Measurements from ENCODE around the gene PLEKHA7. TPM values are rescaled to one million over a fixed set of nuclear protein-coding genes. Genes with fewer than 3 reads are reported as not detected.

The PLEKHA7 gene
- total RNA-seq, 1 donor from 2014 or later: 25.3 TPM

DNA sequence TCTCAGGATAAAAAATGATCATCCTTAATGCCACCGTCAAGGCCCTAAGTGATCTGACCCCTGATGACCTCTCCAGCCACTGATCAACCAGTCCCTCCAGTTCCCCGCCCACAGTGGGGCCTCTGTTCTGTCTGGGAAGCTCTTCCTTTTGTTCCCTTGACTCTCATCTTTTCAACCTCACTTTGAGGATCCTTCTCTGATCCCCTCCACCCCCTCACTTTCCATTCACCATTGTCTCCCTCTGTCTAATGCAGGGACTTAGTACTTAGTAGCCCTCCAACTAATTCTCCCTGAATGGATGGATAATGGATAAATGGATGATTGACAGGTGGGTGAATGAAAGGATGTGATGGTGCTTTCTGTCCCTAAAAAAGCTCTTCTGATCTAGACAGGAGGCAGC is 230.1 kb downstream of the PLEKHA7 start:
- no peaks in the 10 kb centered on the region for H3K27me3 ChIP-seq (ENCODE audit: control insufficient read depth, insufficient read depth, low read length)
- H3K36me3 ChIP-seq (ENCODE audit: control insufficient read depth, insufficient read depth, low read length): no peaks in the 10 kb centered on the region
- TF ChIP-seq, protein P1, sequence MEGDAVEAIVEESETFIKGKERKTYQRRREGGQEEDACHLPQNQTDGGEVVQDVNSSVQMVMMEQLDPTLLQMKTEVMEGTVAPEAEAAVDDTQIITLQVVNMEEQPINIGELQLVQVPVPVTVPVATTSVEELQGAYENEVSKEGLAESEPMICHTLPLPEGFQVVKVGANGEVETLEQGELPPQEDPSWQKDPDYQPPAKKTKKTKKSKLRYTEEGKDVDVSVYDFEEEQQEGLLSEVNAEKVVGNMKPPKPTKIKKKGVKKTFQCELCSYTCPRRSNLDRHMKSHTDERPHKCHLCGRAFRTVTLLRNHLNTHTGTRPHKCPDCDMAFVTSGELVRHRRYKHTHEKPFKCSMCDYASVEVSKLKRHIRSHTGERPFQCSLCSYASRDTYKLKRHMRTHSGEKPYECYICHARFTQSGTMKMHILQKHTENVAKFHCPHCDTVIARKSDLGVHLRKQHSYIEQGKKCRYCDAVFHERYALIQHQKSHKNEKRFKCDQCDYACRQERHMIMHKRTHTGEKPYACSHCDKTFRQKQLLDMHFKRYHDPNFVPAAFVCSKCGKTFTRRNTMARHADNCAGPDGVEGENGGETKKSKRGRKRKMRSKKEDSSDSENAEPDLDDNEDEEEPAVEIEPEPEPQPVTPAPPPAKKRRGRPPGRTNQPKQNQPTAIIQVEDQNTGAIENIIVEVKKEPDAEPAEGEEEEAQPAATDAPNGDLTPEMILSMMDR (IDR thresholded peaks at IDR 0.05; ENCODE audit: insufficient read depth, low read length, poor library complexity, severe bottlenecking): no peak
- DNase-seq (ENCODE audit: low read depth): no peak
- H3K4me3 ChIP-seq (ENCODE audit: low read depth, low read length): no peak overlapping the region

DNA sequence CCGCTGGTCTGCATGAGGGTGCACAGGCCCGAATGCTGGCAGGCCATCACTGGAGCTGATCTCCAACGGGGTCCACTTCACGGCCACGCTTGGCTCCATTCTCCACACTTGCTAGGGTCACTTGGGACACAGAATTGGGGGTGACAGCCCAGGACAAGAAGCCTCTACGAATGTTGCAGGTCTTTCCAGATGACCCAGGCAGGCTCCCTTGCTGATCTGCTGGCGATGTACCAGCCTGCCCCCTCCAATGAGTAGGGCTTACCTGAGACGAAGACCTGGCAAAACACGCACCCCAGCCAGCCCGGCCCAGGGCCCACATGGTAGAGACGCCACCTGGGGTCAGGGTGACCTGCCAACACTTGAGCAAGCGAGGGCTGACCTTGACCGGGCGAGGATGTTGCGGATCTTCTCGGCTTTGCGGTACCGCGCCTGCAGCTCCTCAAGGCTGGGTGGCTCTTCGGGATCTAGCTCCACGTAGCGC is 230.9 kb downstream of the PLEKHA7 start:
- H3K27me3 ChIP-seq (ENCODE audit: control insufficient read depth, insufficient read depth, low read length): no peaks in the 10 kb centered on the region
- no peak for DNase-seq (ENCODE audit: low read depth)
- H3K4me3 ChIP-seq (ENCODE audit: low read depth, low read length): no peak overlapping the region
- TF ChIP-seq, protein P1 (IDR thresholded peaks at IDR 0.05; ENCODE audit: insufficient read depth, low read length, poor library complexity, severe bottlenecking): no peak
- no peaks in the 10 kb centered on the region for H3K36me3 ChIP-seq (ENCODE audit: control insufficient read depth, insufficient read depth, low read length)

DNA sequence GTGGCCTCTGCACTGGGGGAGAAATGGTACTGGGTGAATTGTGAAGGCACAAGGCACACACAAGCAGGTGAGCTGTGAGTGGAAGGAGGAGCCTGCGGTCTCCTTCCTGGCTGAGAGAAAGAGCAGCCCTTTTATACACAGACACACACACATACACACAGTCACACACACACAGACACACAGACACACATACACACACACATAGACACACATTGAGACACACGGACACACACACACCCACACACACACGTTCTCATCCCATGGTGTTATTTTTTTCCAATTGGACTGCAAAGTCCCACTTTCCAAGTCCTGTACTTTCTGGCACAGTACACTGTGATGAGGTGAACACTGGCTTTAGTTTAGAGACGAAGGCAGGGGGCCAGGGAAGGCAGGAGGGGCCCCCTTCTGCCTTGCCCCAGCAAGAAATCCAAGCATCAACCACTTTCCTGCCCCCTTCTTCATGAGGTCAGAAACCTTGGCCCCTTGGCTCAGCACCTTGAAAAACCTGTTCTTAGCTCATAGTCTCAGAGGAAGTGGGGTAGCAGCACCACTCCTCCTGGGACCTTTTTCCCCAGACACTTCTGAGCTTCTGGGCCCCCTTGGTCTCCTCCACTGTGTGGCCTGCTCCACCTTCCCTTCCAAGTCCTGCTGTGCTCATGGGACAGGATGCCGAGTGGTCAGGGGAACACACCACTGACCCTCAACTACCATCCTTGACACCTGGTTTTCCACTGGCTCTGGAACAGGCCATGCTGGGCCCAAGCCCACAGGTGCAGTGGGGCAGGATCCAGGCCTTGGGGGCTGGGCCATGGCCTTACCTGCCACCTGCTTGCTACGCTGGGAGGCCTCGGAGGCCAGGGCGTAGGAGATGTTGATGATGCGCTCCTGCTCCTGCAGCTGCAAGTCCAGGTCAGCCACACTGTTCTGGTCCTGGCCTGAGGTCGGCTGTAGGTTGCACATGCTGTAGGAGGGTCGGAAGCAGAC is 232.0 kb downstream of the PLEKHA7 start:
- H3K4me3 ChIP-seq (ENCODE audit: low read depth, low read length): no peak overlapping the region
- H3K27me3 ChIP-seq (ENCODE audit: control insufficient read depth, insufficient read depth, low read length): no peaks in the 10 kb centered on the region
- no peak for DNase-seq (ENCODE audit: low read depth)
- TF ChIP-seq, protein P1 (IDR thresholded peaks at IDR 0.05; ENCODE audit: insufficient read depth, low read length, poor library complexity, severe bottlenecking): no peak
- H3K36me3 ChIP-seq (ENCODE audit: control insufficient read depth, insufficient read depth, low read length): no peaks in the 10 kb centered on the region

DNA sequence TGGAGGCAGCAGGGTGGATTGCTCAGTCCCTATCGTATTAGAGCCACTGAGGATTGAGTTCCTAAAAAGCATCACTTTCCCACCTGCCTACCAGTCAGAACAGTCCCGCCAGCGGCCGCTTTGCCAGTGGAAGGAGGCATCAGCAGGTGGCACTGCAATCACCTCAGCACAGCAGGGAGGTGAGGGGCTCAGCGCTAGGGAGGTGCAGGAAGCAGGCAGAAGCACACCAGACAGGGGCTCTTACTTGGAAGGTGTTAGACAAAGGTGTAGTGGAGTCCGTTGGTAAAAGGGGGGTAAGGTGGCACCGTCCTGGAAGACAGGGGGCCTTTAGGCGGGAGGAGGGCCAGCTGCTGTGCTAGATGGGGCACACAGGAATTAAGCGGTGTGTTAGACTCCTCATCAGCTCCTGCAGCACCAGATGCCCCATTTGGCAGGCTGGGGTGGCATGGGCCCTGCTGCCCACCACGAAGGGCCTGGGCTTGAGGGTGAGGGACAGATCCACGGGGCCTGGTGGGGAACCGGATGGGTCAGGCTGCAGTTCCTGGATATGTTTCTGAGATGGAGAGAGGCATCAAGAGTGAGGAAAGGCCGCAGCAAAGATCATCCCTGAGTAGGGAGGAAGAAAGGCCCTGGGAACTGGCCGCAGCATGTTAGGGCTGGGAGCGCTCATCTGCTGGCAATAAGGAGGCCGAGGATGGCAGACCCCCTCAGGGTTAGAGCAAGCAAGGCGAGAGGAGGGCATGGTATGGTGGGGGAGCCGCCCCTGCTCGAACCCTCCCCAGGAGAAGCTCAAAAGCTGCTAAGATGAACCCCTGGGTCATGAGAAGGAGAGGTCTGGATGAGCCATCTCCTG is 233.3 kb downstream of the PLEKHA7 start:
- Histone ChIP-seq H3K4me3 (ENCODE audit: low read depth, low read length) (no peak overlapping the region), H3K36me3 (ENCODE audit: control insufficient read depth, insufficient read depth, low read length) (no peaks in the 10 kb centered on the region), H3K27me3 (ENCODE audit: control insufficient read depth, insufficient read depth, low read length) (no peaks in the 10 kb centered on the region)
- TF ChIP-seq, protein P1 (IDR thresholded peaks at IDR 0.05; ENCODE audit: insufficient read depth, low read length, poor library complexity, severe bottlenecking): no peak
- no peak for DNase-seq (ENCODE audit: low read depth)

DNA sequence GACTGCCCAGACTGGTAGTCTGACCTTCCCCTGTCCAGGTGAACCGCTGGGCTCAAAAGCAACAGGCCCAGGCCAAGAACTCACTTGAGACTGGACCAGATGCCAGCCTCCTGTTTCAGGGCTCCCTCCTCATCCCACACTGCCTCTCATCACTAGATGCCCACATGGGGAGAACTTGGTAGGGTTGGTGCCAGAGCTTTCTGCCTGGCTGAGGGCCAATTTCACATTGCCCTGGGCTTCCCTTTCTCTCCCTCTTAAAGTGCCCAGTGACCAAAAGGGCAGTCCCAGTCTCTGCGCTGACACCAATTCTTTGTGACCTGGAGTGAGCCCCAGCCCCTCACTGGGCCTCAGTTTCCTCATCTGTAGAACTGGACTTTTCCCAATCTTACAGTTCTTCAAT is 234.1 kb downstream of the PLEKHA7 start:
- H3K4me3 ChIP-seq (ENCODE audit: low read depth, low read length): no peak overlapping the region
- DNase-seq (ENCODE audit: low read depth): no peak
- H3K27me3 ChIP-seq (ENCODE audit: control insufficient read depth, insufficient read depth, low read length): no peaks in the 10 kb centered on the region
- H3K36me3 ChIP-seq (ENCODE audit: control insufficient read depth, insufficient read depth, low read length): no peaks in the 10 kb centered on the region
- TF ChIP-seq, protein P1 (IDR thresholded peaks at IDR 0.05; ENCODE audit: insufficient read depth, low read length, poor library complexity, severe bottlenecking): no peak
